Left ventricle myocardium inferior (tissue), 1 donor: Measurements from ENCODE around the gene LAMC1. TPM values are rescaled to one million over a fixed set of nuclear protein-coding genes. Genes with fewer than 3 reads are reported as not detected.

ENCODE experiments used
- DNase-seq: peaks from one replicate; pipeline ENCODE4 v3.0.0-alpha.2; 2020
- H3K27ac ChIP-seq: fragments of 200-600 bp; replicated peaks from 2 replicates; pipeline ENCODE4 v1.8.0; 2021
- H3K27me3 ChIP-seq: fragments of 200-600 bp; 2 replicates; pipeline ENCODE4 v1.8.0; 2021; ENCODE audit warnings: low read depth
- H3K36me3 ChIP-seq: fragments of 200-600 bp; 2 replicates; pipeline ENCODE4 v1.8.0; 2021
- H3K4me1 ChIP-seq: fragments of 200-600 bp; 2 replicates; pipeline ENCODE4 v1.8.0; 2021
- H3K4me3 ChIP-seq: fragments of 200-600 bp; 2 replicates; pipeline ENCODE4 v1.8.0; 2021; ENCODE audit warnings: mild to moderate bottlenecking, moderate library complexity
- H3K9me3 ChIP-seq: fragments of 200-600 bp; replicated peaks from 2 replicates; pipeline ENCODE4 v1.8.0; 2021
- CTCF ChIP-seq: fragments of 200-600 bp; IDR thresholded peaks from 2 replicates; pipeline ENCODE4 v1.8.0; 2021; ENCODE audit warnings: antibody characterized with exemption, mild to moderate bottlenecking, borderline replicate concordance
- intact Hi-C: fragments of 100-400 bp; cut with micrococcal nuclease; formaldehyde crosslinking; loops from one replicate; pipeline ENCODE4 v1.11.0; 2022
- total RNA-seq: library from RNA; stranded (reverse); fragmentation: NEBNext Ultra II Directional; extraction: Animal tissue kit (Norgen Biotek cat#: 25700); gene quantifications from one replicate; pipeline ENCODE4 v1.2.1, GENCODE V29; 2021
- donor health status: DM: no; HTN: yes; CAD: no; lungs with severe emphysema.

The LAMC1 gene
- total RNA-seq, 1 donor from 2014 or later: 84.1 TPM

GRCh38 chr1:183003203-183003602 lies 20.0 kb upstream of the LAMC1 start:
- Histone ChIP-seq H3K27ac (peak overlapping the region; percentile 74), H3K27me3 (no peaks in the 10 kb centered on the region), H3K4me3 (peak overlapping the region; percentile 1), H3K36me3 (no peaks in the 10 kb centered on the region), H3K9me3 (no peaks in the 10 kb centered on the region), H3K4me1 (peaks cover 17% of the 10 kb centered on the region)
- no peak for TF ChIP-seq CTCF
- intact Hi-C loops: no loop called here
- DNase-seq: no peak

GRCh38 chr1:183004141-183004540 lies 19.1 kb upstream of the LAMC1 start:
- peaks cover 17% of the 10 kb centered on the region for H3K4me1 ChIP-seq
- H3K27me3 ChIP-seq: no peaks in the 10 kb centered on the region
- no peaks in the 10 kb centered on the region for H3K9me3 ChIP-seq
- H3K4me3 ChIP-seq: no peak overlapping the region
- DNase-seq: no peak
- no peaks in the 10 kb centered on the region for H3K36me3 ChIP-seq
- no peak for TF ChIP-seq CTCF
- H3K27ac ChIP-seq: peak overlapping the region; percentile 74
- intact Hi-C loops: no loop called here

GRCh38 chr1:183011859-183012258 lies 11.4 kb upstream of the LAMC1 start:
- Histone ChIP-seq H3K4me1 (no peaks in the 10 kb centered on the region), H3K4me3 (no peak overlapping the region), H3K27me3 (no peaks in the 10 kb centered on the region), H3K9me3 (peaks cover 5% of the 10 kb centered on the region), H3K36me3 (no peaks in the 10 kb centered on the region), H3K27ac (no peak overlapping the region)
- TF ChIP-seq CTCF: no peak
- DNase-seq: no peak
- intact Hi-C loops: no loop called here

GRCh38 chr1:183012301-183012994 lies 10.8 kb upstream of the LAMC1 start:
- H3K4me1 ChIP-seq: no peaks in the 10 kb centered on the region
- no peak for TF ChIP-seq CTCF
- H3K27me3 ChIP-seq: no peaks in the 10 kb centered on the region
- no peak overlapping the region for H3K4me3 ChIP-seq
- no peaks in the 10 kb centered on the region for H3K36me3 ChIP-seq
- DNase-seq: no peak
- H3K9me3 ChIP-seq: peaks cover 5% of the 10 kb centered on the region
- H3K27ac ChIP-seq: no peak overlapping the region
- intact Hi-C loops: no loop called here

GRCh38 chr1:183019139-183019740 lies 4.0 kb upstream of the LAMC1 start:
- Histone ChIP-seq H3K4me3 (no peak overlapping the region), H3K27ac (peak overlapping the region; percentile 5), H3K9me3 (no peaks in the 10 kb centered on the region), H3K27me3 (no peaks in the 10 kb centered on the region), H3K4me1 (peaks cover 34% of the 10 kb centered on the region), H3K36me3 (no peaks in the 10 kb centered on the region)
- DNase-seq: no peak
- intact Hi-C loops: no loop called here
- no peak for TF ChIP-seq CTCF
